HL-60 (cell line): ENCODE data around the gene ECI2.

Source experiments
- POLR2AphosphoS5 ChIP-seq: IDR thresholded peaks from 2 replicates; pipeline ENCODE4 v1.6.1; 2012; ENCODE audit warnings: low read depth
- SPI1 ChIP-seq: IDR thresholded peaks from 2 replicates; pipeline ENCODE4 v1.6.1; 2012; ENCODE audit warnings: low read depth, mild to moderate bottlenecking, borderline replicate concordance
- TF ChIP-seq, protein P1 (sequence below): IDR thresholded peaks from one replicate; pipeline ENCODE4 v1.5.1; 2011; ENCODE audit warnings: low read length, control low read depth, inconsistent platforms; ENCODE audit not compliant: insufficient read depth

DNA sequence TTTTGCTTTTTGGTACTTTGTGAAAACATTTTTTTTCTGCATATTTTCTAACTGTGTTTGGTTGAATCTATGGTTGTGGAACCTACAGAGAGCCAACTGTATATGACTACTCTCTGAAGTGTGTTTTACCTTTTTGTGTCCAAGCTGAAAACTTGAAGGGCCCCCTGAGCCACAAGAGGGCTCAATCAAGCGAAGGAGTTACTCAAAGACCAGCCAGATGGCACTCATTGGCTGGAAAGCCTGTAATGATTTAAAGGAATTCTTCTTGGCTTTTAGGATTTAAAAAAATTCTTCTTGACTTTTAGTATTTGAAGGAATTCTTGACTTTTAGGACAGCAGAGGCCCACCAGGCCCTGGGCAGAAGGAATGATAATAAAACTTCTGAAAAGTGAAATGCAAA is 27.0 kb upstream of the ECI2 start:
- TF ChIP-seq, protein P1, sequence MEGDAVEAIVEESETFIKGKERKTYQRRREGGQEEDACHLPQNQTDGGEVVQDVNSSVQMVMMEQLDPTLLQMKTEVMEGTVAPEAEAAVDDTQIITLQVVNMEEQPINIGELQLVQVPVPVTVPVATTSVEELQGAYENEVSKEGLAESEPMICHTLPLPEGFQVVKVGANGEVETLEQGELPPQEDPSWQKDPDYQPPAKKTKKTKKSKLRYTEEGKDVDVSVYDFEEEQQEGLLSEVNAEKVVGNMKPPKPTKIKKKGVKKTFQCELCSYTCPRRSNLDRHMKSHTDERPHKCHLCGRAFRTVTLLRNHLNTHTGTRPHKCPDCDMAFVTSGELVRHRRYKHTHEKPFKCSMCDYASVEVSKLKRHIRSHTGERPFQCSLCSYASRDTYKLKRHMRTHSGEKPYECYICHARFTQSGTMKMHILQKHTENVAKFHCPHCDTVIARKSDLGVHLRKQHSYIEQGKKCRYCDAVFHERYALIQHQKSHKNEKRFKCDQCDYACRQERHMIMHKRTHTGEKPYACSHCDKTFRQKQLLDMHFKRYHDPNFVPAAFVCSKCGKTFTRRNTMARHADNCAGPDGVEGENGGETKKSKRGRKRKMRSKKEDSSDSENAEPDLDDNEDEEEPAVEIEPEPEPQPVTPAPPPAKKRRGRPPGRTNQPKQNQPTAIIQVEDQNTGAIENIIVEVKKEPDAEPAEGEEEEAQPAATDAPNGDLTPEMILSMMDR, result no peak
- no peak for TF ChIP-seq POLR2AphosphoS5
- TF ChIP-seq SPI1, result no peak
